GM12878 (cell line): ENCODE results near the gene MAGEA6. TPM values are rescaled to one million over a fixed set of nuclear protein-coding genes. Genes with fewer than 3 reads are reported as not detected.

Experiments
- ATAC-seq: fragments of 200-7000 bp; cut with Tn5 transposase; 3 replicates; pipeline ENCODE4 v1.9.1; 2020; ENCODE audit warnings: mild to moderate bottlenecking, moderate library complexity
- BruUV-seq: library from RNA; stranded (reverse); fragments of 400-500 nt; replicated peaks from 2 replicates; lab custom pipeline; 2021; lab: Mats Ljungman, UMichigan
- CTCF ChIA-PET: fragments of 300-600 bp; sonication (Branson Sonifier 250); formaldehyde crosslinking; extraction: SDS; loops from one replicate; lab custom pipeline; 2021; ENCODE audit warnings: inconsistent platforms; lab: Yijun Ruan, JAX
- POLR2A ChIA-PET: fragments of 350-600 bp; formaldehyde crosslinking; extraction: SDS; loops from one replicate; lab custom pipeline; 2021; ENCODE audit warnings: inconsistent platforms; lab: Charles Lee
- RAD21 ChIA-PET: fragments of 300-600 bp; sonication (Branson Sonifier 250); formaldehyde crosslinking; loops from one replicate; lab custom pipeline; 2023; ENCODE audit warnings: antibody characterized with exemption; ENCODE audit not compliant: unreplicated experiment; lab: Charles Lee
- SMC1A ChIA-PET: fragments of 300-600 bp; sonication (Branson Sonifier 250); formaldehyde crosslinking; loops from one replicate; lab custom pipeline; 2023; ENCODE audit not compliant: unreplicated experiment, uncharacterized antibody; lab: Charles Lee
- DNase-seq: peaks from one replicate; pipeline ENCODE4 v3.0.0-alpha.2; 2011; ENCODE audit warnings: low read depth, low spot score
- FAIRE-seq: peaks from 3 replicates; lab custom pipeline; 2011; peaks lifted over from hg19 to GRCh38; lab: Jason Lieb, UNC
- H2AFZ ChIP-seq: 2 replicates; pipeline ENCODE4 v1.6.0; 2011; ENCODE audit warnings: low read depth, low read length, control low read depth; ENCODE audit not compliant: control insufficient read depth
- H3K27ac ChIP-seq: 2 replicates; pipeline ENCODE4 v1.5.1; 2011; ENCODE audit warnings: control low read depth; ENCODE audit not compliant: control insufficient read depth, insufficient read depth
- H3K27me3 ChIP-seq, 2 experiments: replicated peaks in 1 of 2; 2 replicates each; pipeline versions ENCODE4 v1.6.0 to v1.6.1; 2011; ENCODE audit warnings: low read length in 1 of 2; ENCODE audit not compliant: control insufficient read depth in 2 of 2, insufficient read depth in 2 of 2
- H3K36me3 ChIP-seq, 2 experiments: 2 replicates each; pipeline ENCODE4 v1.5.1; 2011; ENCODE audit warnings: low read length in 1 of 2; ENCODE audit not compliant: control insufficient read depth in 2 of 2, insufficient read depth in 2 of 2
- H3K4me1 ChIP-seq: 2 replicates; pipeline ENCODE4 v1.6.1; 2011; ENCODE audit warnings: mild to moderate bottlenecking, low read length, moderate library complexity, mixed read lengths; ENCODE audit not compliant: control insufficient read depth, insufficient read depth
- H3K4me2 ChIP-seq: 2 replicates; pipeline ENCODE4 v1.6.0; 2011; ENCODE audit warnings: control low read depth; ENCODE audit not compliant: control insufficient read depth, insufficient read depth
- H3K4me3 ChIP-seq: fragments of 200-600 bp; sonication (generic); 2 replicates; pipeline ENCODE4 v1.5.1; 2016
- H3K79me2 ChIP-seq: 2 replicates; pipeline ENCODE4 v1.6.0; 2011; ENCODE audit warnings: low read length; ENCODE audit not compliant: control insufficient read depth, insufficient read depth
- H3K9ac ChIP-seq: 2 replicates; pipeline ENCODE4 v1.8.0; 2011; ENCODE audit warnings: low read length, control low read depth, mixed read lengths; ENCODE audit not compliant: control insufficient read depth, insufficient read depth
- H3K9me3 ChIP-seq: replicated peaks from 3 replicates; pipeline ENCODE4 v1.5.1; 2011; ENCODE audit warnings: mild to moderate bottlenecking, low read length; ENCODE audit not compliant: control insufficient read depth, insufficient read depth
- H4K20me1 ChIP-seq: 2 replicates; pipeline ENCODE4 v1.6.0; 2011; ENCODE audit not compliant: control insufficient read depth, insufficient read depth
- ATF7 ChIP-seq: fragments of 450-650 bp; IDR thresholded peaks from 2 replicates; pipeline ENCODE4 v1.6.1; 2016; ENCODE audit warnings: low read depth, mild to moderate bottlenecking
- CHD2 ChIP-seq: IDR thresholded peaks from 2 replicates; pipeline ENCODE4 v1.6.1; 2011; ENCODE audit warnings: low read depth, low read length, improper control_type of control experiment, borderline replicate concordance
- DPF2 ChIP-seq: fragments of 450-650 bp; IDR thresholded peaks from 2 replicates; pipeline ENCODE4 v1.6.1; 2017; ENCODE audit warnings: mild to moderate bottlenecking
- EED ChIP-seq: sonication (generic); IDR thresholded peaks from 2 replicates; pipeline ENCODE4 v1.6.1; 2016; ENCODE audit warnings: antibody characterized with exemption, low read depth
- EGR1 ChIP-seq, 2 experiments: IDR thresholded peaks; 1 replicate in 1 of 2; 2 replicates in 1 of 2; pipeline ENCODE4 v1.6.1; 2011 to 2012; ENCODE audit warnings: low read depth in 2 of 2, low read length in 2 of 2, borderline replicate concordance in 1 of 2, mild to moderate bottlenecking in 1 of 2, moderate library complexity in 1 of 2
- GATAD2B ChIP-seq: fragments of 450-650 bp; conservative IDR thresholded peaks from 2 replicates; pipeline ENCODE4 v1.6.1; 2017; ENCODE audit warnings: low read depth, mild to moderate bottlenecking, moderate library complexity
- IRF4 ChIP-seq: IDR thresholded peaks from 2 replicates; pipeline ENCODE4 v1.6.1; 2011; ENCODE audit warnings: low read depth, low read length
- MEF2A ChIP-seq: IDR thresholded peaks from 2 replicates; pipeline ENCODE4 v1.6.1; 2011; ENCODE audit warnings: low read depth, mild to moderate bottlenecking, low read length, moderate library complexity; ENCODE audit not compliant: insufficient read depth
- NFYA ChIP-seq: IDR thresholded peaks from 2 replicates; pipeline ENCODE4 v1.6.1; 2011; ENCODE audit warnings: low read depth, mild to moderate bottlenecking, low read length, improper control_type of control experiment, borderline replicate concordance
- POLR2AphosphoS5 ChIP-seq: IDR thresholded peaks from 2 replicates; pipeline ENCODE4 v1.6.1; 2011; ENCODE audit warnings: mild to moderate bottlenecking, low read length, inconsistent platforms
- SIN3A ChIP-seq: IDR thresholded peaks from 2 replicates; pipeline ENCODE4 v1.6.1; 2012; ENCODE audit warnings: low read depth, low read length, improper control_type of control experiment
- SMAD1 ChIP-seq: fragments of 450-650 bp; IDR thresholded peaks from 2 replicates; pipeline ENCODE4 v1.6.1; 2018; ENCODE audit warnings: mild to moderate bottlenecking, low read depth; ENCODE audit not compliant: partially characterized antibody
- TCF12 ChIP-seq: IDR thresholded peaks from 2 replicates; pipeline ENCODE4 v1.6.1; 2011; ENCODE audit warnings: low read depth, mild to moderate bottlenecking, low read length
- ZNF384 ChIP-seq: IDR thresholded peaks from 2 replicates; pipeline ENCODE4 v1.6.1; 2012; ENCODE audit warnings: low read depth, mild to moderate bottlenecking, low read length, improper control_type of control experiment, borderline replicate concordance
- WGBS: methylation state at CpG from one replicate; pipeline ENCODE4 v1.1.6; 2016; ENCODE audit warnings: low lambda C conversion rate; ENCODE audit not compliant: insufficient replicate concordance, insufficient coverage; ENCODE audit errors: missing lambda C conversion rate; 5-methylcytosine and 5-hydroxymethylcytosine counted together
- in situ Hi-C: fragments of 300-500 bp; cut with MboI; formaldehyde crosslinking; loops from 9 replicates; pipeline ENCODE4 v1.14.3; 2018; ENCODE audit warnings: mixed read lengths
- intact Hi-C: fragments of 100-400 bp; cut with micrococcal nuclease; formaldehyde crosslinking; loops from one replicate; pipeline ENCODE4 v1.14.2; 2022; ENCODE audit not compliant: unreplicated experiment
- polyA plus RNA-seq, 11 experiments: library from polyadenylated mRNA; depleted of rRNA in 4 of 11; unstranded in 6 of 11; stranded (reverse) in 5 of 11; fragments of >200 nt; fragmentation: Nextera tagmentation in 4 of 11; fragmentation: Illumina TruSeq in 1 of 11; extraction: Ambion mirVana in 4 of 11; extraction: Trizol in 1 of 11; gene quantifications; 1 replicate in 1 of 11; 2 replicates in 10 of 11; pipeline versions ENCODE4 v1.2.1 to v1.2.3, GENCODE V29; 2011 to 2016; ENCODE audit warnings: inconsistent platforms in 2 of 11, missing spikeins in 2 of 11, low read depth in 1 of 11
- total RNA-seq, 4 experiments: library from RNA; depleted of rRNA in 3 of 4; stranded (reverse); fragments of >200 nt in 3 of 4; fragmentation: Illumina TruSeq in 1 of 4; extraction: Trizol in 1 of 4; gene quantifications; 2 replicates each; pipeline versions ENCODE4 v1.2.1 to v1.2.3, GENCODE V29; 2013 to 2021
- TF ChIP-seq, protein P1 (sequence below): fragments of 450-650 bp; IDR thresholded peaks from 2 replicates; pipeline ENCODE4 v1.6.1; 2017; ENCODE audit warnings: antibody characterized with exemption, mild to moderate bottlenecking, moderate library complexity
- TF ChIP-seq, protein P2 (sequence below), 3 experiments: IDR thresholded peaks in 2 of 3; conservative IDR thresholded peaks in 1 of 3; 2 replicates each; pipeline ENCODE4 v1.5.1; 2011; ENCODE audit warnings: low read depth in 3 of 3, low read length in 3 of 3, mild to moderate bottlenecking in 3 of 3, control low read depth in 2 of 3, moderate library complexity in 2 of 3, inconsistent platforms in 1 of 3, mixed read lengths in 1 of 3; ENCODE audit not compliant: control insufficient read depth in 2 of 3, insufficient read depth in 1 of 3; ENCODE audit errors: extremely low read depth in 1 of 3
- TF ChIP-seq, protein P3 (sequence below): fragments of 450-650 bp; IDR thresholded peaks from 2 replicates; pipeline ENCODE4 v1.6.1; 2017; ENCODE audit warnings: borderline replicate concordance

MAGEA6 gene
- total and polyA plus RNA-seq, 10 of the 15 experiments (the other 5 are each of a cell fraction or from before 2014, with no cell fraction given) = 0.38 to 2.7 TPM; not detected in 8

DNA sequence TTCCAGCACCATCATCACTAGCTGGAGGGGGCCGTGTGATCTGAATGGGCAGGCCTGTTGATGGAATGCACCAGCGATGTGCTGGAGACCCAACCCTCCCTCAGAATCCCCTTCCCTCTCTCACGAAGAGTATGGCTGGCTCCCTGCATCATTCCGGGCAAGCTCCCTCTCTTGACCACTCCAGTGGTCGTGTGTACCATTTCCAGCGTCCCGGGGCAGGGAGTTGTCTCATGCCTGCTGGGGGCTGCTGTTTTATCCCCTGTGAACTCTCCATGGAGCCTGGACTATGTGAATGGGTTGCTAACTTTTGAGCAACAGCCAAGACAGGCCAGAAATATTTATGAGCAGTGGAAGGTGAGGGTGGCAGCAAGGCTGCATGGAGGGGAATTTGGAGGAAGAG, 44.1 kb downstream of the MAGEA6 start:
- FAIRE-seq = no peak
- POLR2A ChIA-PET = no interaction called here

More for the DNA sequence above, 44.1 kb downstream of the MAGEA6 start:
- Histone ChIP-seq H4K20me1 (no peaks in the 10 kb centered on the region), H3K9ac (no peak overlapping the region), H3K79me2 (no peaks in the 10 kb centered on the region), H3K27me3 (no peaks in the 10 kb centered on the region)
- CTCF ChIA-PET = no interaction called here
- DNase-seq (no peak), ATAC-seq (no peak)
- RAD21 ChIA-PET = no interaction called here
- TF ChIP-seq EED (no peak), ATF7 (no peak), IRF4 (no peak), SIN3A (no peak), SMAD1 (no peak), MEF2A (no peak), TCF12 (no peak), NFYA (no peak), EGR1 (IDR thresholded peaks at IDR 0.05; ENCODE audit: borderline replicate concordance in 1 of 2, low read depth in 2 of 2, low read length in 2 of 2) (no peak), CHD2 (no peak), POLR2AphosphoS5 (no peak), ZNF384 (no peak), GATAD2B (no peak), DPF2 (no peak)
- TF ChIP-seq, protein P1, sequence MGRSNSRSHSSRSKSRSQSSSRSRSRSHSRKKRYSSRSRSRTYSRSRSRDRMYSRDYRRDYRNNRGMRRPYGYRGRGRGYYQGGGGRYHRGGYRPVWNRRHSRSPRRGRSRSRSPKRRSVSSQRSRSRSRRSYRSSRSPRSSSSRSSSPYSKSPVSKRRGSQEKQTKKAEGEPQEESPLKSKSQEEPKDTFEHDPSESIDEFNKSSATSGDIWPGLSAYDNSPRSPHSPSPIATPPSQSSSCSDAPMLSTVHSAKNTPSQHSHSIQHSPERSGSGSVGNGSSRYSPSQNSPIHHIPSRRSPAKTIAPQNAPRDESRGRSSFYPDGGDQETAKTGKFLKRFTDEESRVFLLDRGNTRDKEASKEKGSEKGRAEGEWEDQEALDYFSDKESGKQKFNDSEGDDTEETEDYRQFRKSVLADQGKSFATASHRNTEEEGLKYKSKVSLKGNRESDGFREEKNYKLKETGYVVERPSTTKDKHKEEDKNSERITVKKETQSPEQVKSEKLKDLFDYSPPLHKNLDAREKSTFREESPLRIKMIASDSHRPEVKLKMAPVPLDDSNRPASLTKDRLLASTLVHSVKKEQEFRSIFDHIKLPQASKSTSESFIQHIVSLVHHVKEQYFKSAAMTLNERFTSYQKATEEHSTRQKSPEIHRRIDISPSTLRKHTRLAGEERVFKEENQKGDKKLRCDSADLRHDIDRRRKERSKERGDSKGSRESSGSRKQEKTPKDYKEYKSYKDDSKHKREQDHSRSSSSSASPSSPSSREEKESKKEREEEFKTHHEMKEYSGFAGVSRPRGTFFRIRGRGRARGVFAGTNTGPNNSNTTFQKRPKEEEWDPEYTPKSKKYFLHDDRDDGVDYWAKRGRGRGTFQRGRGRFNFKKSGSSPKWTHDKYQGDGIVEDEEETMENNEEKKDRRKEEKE = no peak
- TF ChIP-seq, protein P2, sequence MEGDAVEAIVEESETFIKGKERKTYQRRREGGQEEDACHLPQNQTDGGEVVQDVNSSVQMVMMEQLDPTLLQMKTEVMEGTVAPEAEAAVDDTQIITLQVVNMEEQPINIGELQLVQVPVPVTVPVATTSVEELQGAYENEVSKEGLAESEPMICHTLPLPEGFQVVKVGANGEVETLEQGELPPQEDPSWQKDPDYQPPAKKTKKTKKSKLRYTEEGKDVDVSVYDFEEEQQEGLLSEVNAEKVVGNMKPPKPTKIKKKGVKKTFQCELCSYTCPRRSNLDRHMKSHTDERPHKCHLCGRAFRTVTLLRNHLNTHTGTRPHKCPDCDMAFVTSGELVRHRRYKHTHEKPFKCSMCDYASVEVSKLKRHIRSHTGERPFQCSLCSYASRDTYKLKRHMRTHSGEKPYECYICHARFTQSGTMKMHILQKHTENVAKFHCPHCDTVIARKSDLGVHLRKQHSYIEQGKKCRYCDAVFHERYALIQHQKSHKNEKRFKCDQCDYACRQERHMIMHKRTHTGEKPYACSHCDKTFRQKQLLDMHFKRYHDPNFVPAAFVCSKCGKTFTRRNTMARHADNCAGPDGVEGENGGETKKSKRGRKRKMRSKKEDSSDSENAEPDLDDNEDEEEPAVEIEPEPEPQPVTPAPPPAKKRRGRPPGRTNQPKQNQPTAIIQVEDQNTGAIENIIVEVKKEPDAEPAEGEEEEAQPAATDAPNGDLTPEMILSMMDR (IDR thresholded peaks at IDR 0.05 in 2 of 3, conservative IDR thresholded peaks at IDR 0.05 in 1 of 3; ENCODE audit: control insufficient read depth in 2 of 3, extremely low read depth in 1 of 3, insufficient read depth in 1 of 3, low read depth in 3 of 3, low read length in 3 of 3) = no peak
- TF ChIP-seq, protein P3, sequence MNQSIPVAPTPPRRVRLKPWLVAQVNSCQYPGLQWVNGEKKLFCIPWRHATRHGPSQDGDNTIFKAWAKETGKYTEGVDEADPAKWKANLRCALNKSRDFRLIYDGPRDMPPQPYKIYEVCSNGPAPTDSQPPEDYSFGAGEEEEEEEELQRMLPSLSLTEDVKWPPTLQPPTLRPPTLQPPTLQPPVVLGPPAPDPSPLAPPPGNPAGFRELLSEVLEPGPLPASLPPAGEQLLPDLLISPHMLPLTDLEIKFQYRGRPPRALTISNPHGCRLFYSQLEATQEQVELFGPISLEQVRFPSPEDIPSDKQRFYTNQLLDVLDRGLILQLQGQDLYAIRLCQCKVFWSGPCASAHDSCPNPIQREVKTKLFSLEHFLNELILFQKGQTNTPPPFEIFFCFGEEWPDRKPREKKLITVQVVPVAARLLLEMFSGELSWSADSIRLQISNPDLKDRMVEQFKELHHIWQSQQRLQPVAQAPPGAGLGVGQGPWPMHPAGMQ = no peak
- TF ChIP-seq, all 136 proteins: peak for 0
- H3K4me2 ChIP-seq = no peak overlapping the region
- no peak overlapping the region for H2AFZ ChIP-seq
- SMC1A ChIA-PET = no interaction called here
- BruUV-seq = no TSS peak
- no peak overlapping the region for H3K27ac ChIP-seq
- H3K9me3 ChIP-seq = no peaks in the 10 kb centered on the region
- no peaks in the 10 kb centered on the region for H3K4me1 ChIP-seq
- H3K36me3 ChIP-seq = no peaks in the 10 kb centered on the region
- no peak overlapping the region for H3K4me3 ChIP-seq
- intact Hi-C loops (no loop called here), in situ Hi-C loops (no loop called here)
- 5% methylated on average over 7 of the region's 7 CpGs for WGBS
